K562 (cell line): ENCODE results near the gene TASP1. TPM values are rescaled to one million over a fixed set of nuclear protein-coding genes. Genes with fewer than 3 reads are reported as not detected.
A peak's percentile ranks its signal among the peaks of the same experiment; 100 is the strongest.

ENCODE experiments used
- ATAC-seq: fragments of 200-7000 bp; cut with Tn5 transposase; 3 replicates; pipeline ENCODE4 v1.9.1; 2020; ENCODE audit warnings: moderate library complexity
- BruUV-seq: library from RNA; stranded (reverse); fragments of 400-500 nt; replicated peaks from 2 replicates; lab custom pipeline; 2021; lab: Mats Ljungman, UMichigan
- CTCF ChIA-PET: fragments of 300-600 bp; formaldehyde crosslinking; extraction: SDS; loops from one replicate; lab custom pipeline; 2021; ENCODE audit warnings: low intra/inter-chr PET ratio; lab: Yijun Ruan, JAX
- POLR2A ChIA-PET: fragments of 300-600, 350-650 bp; sonication (Branson Sonifier 250); formaldehyde crosslinking; extraction: SDS; loops from one replicate; lab custom pipeline; 2021; ENCODE audit warnings: antibody characterized with exemption, inconsistent platforms; lab: Yijun Ruan, JAX
- DNase-seq, 4 experiments: peaks; one replicate each; pipeline versions ENCODE4 v3.0.0 to v3.0.0-alpha.2; 2011 to 2018; ENCODE audit warnings: low spot score in 3 of 4, mixed read lengths in 3 of 4; ENCODE audit errors: extremely low read depth in 1 of 4
- FAIRE-seq: peaks from 2 replicates; lab custom pipeline; 2011; peaks lifted over from hg19 to GRCh38; lab: Jason Lieb, UNC
- H2AFZ ChIP-seq: 2 replicates; pipeline ENCODE4 v1.6.0; 2011; ENCODE audit warnings: low read depth, low read length, control low read depth, inconsistent platforms
- H3K27ac ChIP-seq: fragments of 200-600 bp; 3 replicates; pipeline ENCODE4 v1.8.0; 2011; ENCODE audit warnings: low read depth, mild to moderate bottlenecking, control low read depth, inconsistent platforms, low read length, moderate library complexity, mixed read lengths; ENCODE audit errors: extremely low read depth
- H3K27me3 ChIP-seq, 2 experiments: fragments of 300-600 bp in 1 of 2; 2 replicates in 1 of 2; 3 replicates in 1 of 2; pipeline versions ENCODE4 v1.6.0 to v1.8.0; 2011; ENCODE audit warnings: inconsistent platforms in 2 of 2, low read length in 2 of 2, mild to moderate bottlenecking in 1 of 2, mixed read lengths in 1 of 2, moderate library complexity in 1 of 2; ENCODE audit not compliant: control insufficient read depth in 2 of 2, insufficient read depth in 2 of 2
- H3K36me3 ChIP-seq: fragments of 300-600 bp; 3 replicates; pipeline ENCODE4 v1.8.0; 2011; ENCODE audit warnings: mild to moderate bottlenecking, low read length, inconsistent platforms; ENCODE audit not compliant: control insufficient read depth, insufficient read depth
- H3K4me1 ChIP-seq, 2 experiments: fragments of 200-600 bp in 1 of 2; replicated peaks in 1 of 2; 2 replicates in 1 of 2; 3 replicates in 1 of 2; pipeline versions ENCODE4 v1.5.1 to v1.8.0; 2011; ENCODE audit warnings: inconsistent platforms in 2 of 2, low read length in 2 of 2, mild to moderate bottlenecking in 1 of 2, mixed read lengths in 1 of 2, moderate library complexity in 1 of 2; ENCODE audit not compliant: control insufficient read depth in 2 of 2, insufficient read depth in 2 of 2
- H3K4me2 ChIP-seq: 2 replicates; pipeline ENCODE4 v1.6.1; 2011; ENCODE audit warnings: low read length, control low read depth, inconsistent platforms, mixed read lengths; ENCODE audit not compliant: insufficient read depth
- H3K4me3 ChIP-seq: fragments of 200-600 bp; sonication (generic), shearing (Covaris generic); 2 replicates; pipeline ENCODE4 v1.5.1; 2016; ENCODE audit warnings: control low read depth, inconsistent platforms
- H3K79me2 ChIP-seq: fragments of 200-600 bp; 3 replicates; pipeline ENCODE4 v1.8.0; 2011; ENCODE audit warnings: low read length, inconsistent platforms; ENCODE audit not compliant: control insufficient read depth, insufficient read depth
- H3K9ac ChIP-seq, 2 experiments: 2 replicates each; pipeline versions ENCODE4 v1.6.0 to v1.6.1; 2011; ENCODE audit warnings: low read depth in 2 of 2, low read length in 2 of 2, control low read depth in 1 of 2, inconsistent platforms in 1 of 2, mild to moderate bottlenecking in 1 of 2, mixed read lengths in 1 of 2; ENCODE audit not compliant: insufficient read depth in 1 of 2
- H3K9me1 ChIP-seq: one replicate; pipeline ENCODE4 v1.6.0; 2011; ENCODE audit warnings: inconsistent platforms, mild to moderate bottlenecking, low read length, moderate library complexity; ENCODE audit not compliant: control insufficient read depth, insufficient read depth
- H3K9me3 ChIP-seq: replicated peaks from 2 replicates; pipeline ENCODE4 v1.5.1; 2011; ENCODE audit warnings: low read depth, low read length, inconsistent platforms; ENCODE audit not compliant: control insufficient read depth, insufficient read depth
- H4K20me1 ChIP-seq: replicated peaks from 2 replicates; pipeline ENCODE4 v1.6.1; 2011; ENCODE audit warnings: low read length, inconsistent platforms, mixed read lengths; ENCODE audit not compliant: control insufficient read depth, insufficient read depth
- CBFA2T2 ChIP-seq: fragments of 450-650 bp; conservative IDR thresholded peaks from 2 replicates; pipeline ENCODE4 v1.6.1; 2017; ENCODE audit warnings: mild to moderate bottlenecking
- CBFA2T3 ChIP-seq: fragments of 450-650 bp; IDR thresholded peaks from 2 replicates; pipeline ENCODE4 v1.6.1; 2017
- CREM ChIP-seq: IDR thresholded peaks from 2 replicates; pipeline ENCODE4 v1.6.1; 2014; ENCODE audit warnings: antibody characterized with exemption, low read depth
- KDM1A ChIP-seq, 2 experiments: fragments of 450-650 bp; IDR thresholded peaks; 2 replicates each; pipeline ENCODE4 v1.6.1; 2016; ENCODE audit warnings: mild to moderate bottlenecking in 2 of 2
- MAFG ChIP-seq: fragments of 450-650 bp; conservative IDR thresholded peaks from 2 replicates; pipeline ENCODE4 v1.6.1; 2016; ENCODE audit warnings: missing genetic modification characterization, missing compliant biosample characterization
- MEIS2 ChIP-seq: fragments of 450-650 bp; IDR thresholded peaks from 2 replicates; pipeline ENCODE4 v1.6.1; 2014; ENCODE audit warnings: mild to moderate bottlenecking; ENCODE audit not compliant: partially characterized antibody
- NFIC ChIP-seq: fragments of 450-650 bp; IDR thresholded peaks from 2 replicates; pipeline ENCODE4 v1.6.1; 2017; ENCODE audit warnings: mild to moderate bottlenecking, inconsistent platforms
- NONO ChIP-seq, 2 experiments: fragments of 200-400 bp in 1 of 2; fragments of 450-650 bp in 1 of 2; formaldehyde crosslinking in 1 of 2; IDR thresholded peaks; 2 replicates each; pipeline ENCODE4 v1.6.1; 2017; ENCODE audit warnings: low read depth in 2 of 2, mild to moderate bottlenecking in 2 of 2, moderate library complexity in 2 of 2, low read length in 1 of 2
- RBM25 ChIP-seq: fragments of 200-400 bp; formaldehyde crosslinking; IDR thresholded peaks from 2 replicates; pipeline ENCODE4 v1.6.1; 2018; ENCODE audit warnings: low read length, low read depth, moderate library complexity; ENCODE audit not compliant: severe bottlenecking
- SOX6 ChIP-seq: fragments of 450-650 bp; IDR thresholded peaks from 2 replicates; pipeline ENCODE4 v1.6.1; 2014; ENCODE audit warnings: mild to moderate bottlenecking
- THAP12 ChIP-seq: fragments of 250-450 bp; sonication (Bioruptor Pico); IDR thresholded peaks from 2 replicates; pipeline ENCODE4 v1.9.0; 2021; ENCODE audit warnings: mild to moderate bottlenecking, inconsistent platforms
- WGBS: fragments of 100-300 bp; shearing (Covaris generic); methylation state at CpG from one replicate; pipeline ENCODE4 v1.1.6; 2016; ENCODE audit warnings: low coverage, mixed read lengths; ENCODE audit not compliant: insufficient coverage; ENCODE audit errors: missing lambda C conversion rate; 5-methylcytosine and 5-hydroxymethylcytosine counted together
- in situ Hi-C: fragments of 300-500 bp; cut with MboI; formaldehyde crosslinking; loops from 4 replicates; pipeline ENCODE4 v1.15.0; 2018; ENCODE audit warnings: inconsistent platforms, mixed read lengths
- intact Hi-C: fragments of 100-400 bp; cut with micrococcal nuclease; formaldehyde crosslinking; loops from 2 replicates; pipeline ENCODE4 v1.14.2; 2022
- polyA plus RNA-seq, 8 experiments: library from polyadenylated mRNA; depleted of rRNA in 4 of 8; stranded (reverse) in 5 of 8; unstranded in 3 of 8; fragments of >200 nt; fragmentation: Nextera tagmentation in 2 of 8; fragmentation: Illumina TruSeq in 1 of 8; extraction: Ambion mirVana in 2 of 8; extraction: Trizol in 1 of 8; gene quantifications; 2 replicates each; pipeline versions ENCODE4 v1.2.1 to v1.2.3, GENCODE V29; 2011 to 2014; ENCODE audit warnings: inconsistent platforms in 1 of 8, missing spikeins in 1 of 8
- total RNA-seq, 7 experiments: library from RNA; depleted of rRNA in 6 of 7; stranded (reverse); fragments of >200 nt in 6 of 7; fragmentation: Illumina TruSeq in 2 of 7; extraction: Trizol in 2 of 7; gene quantifications; 2 replicates each; pipeline versions ENCODE4 v1.2.1 to v1.2.3, GENCODE V29; 2011 to 2021; ENCODE audit warnings: low replicate concordance in 1 of 7

TASP1 gene
- total and polyA plus RNA-seq, 9 of the 15 experiments (the other 6 are each of a cell fraction or from before 2014, with no cell fraction given) = 3.7 to 10.6 (median 6.4) TPM

GRCh38 chr20:13586133-13586532 is 52.6 kb downstream of the TASP1 start:
- Histone ChIP-seq H3K4me3 (no peak overlapping the region), H3K9me3 (no peaks in the 10 kb centered on the region), H2AFZ (no peak overlapping the region), H3K9me1 (no peaks in the 10 kb centered on the region), H3K36me3 (no peaks in the 10 kb centered on the region), H3K79me2 (no peaks in the 10 kb centered on the region), H3K4me2 (no peak overlapping the region), H4K20me1 (no peaks in the 10 kb centered on the region), H3K27me3 (no peaks in the 10 kb centered on the region), H3K27ac (no peak overlapping the region), H3K4me1 (no peaks in the 10 kb centered on the region), H3K9ac (no peak overlapping the region)
- ATAC-seq (no peak), FAIRE-seq (no peak), DNase-seq (no peak)
- no TSS peak for BruUV-seq
- TF ChIP-seq THAP12 = no peak
- peak; percentile 51 for TF ChIP-seq RBM25
- POLR2A ChIA-PET = no interaction called here
- in situ Hi-C loops (no loop called here), intact Hi-C loops (no loop called here)
- CTCF ChIA-PET = no interaction called here

GRCh38 chr20:13581451-13581850 is 57.3 kb downstream of the TASP1 start:
- no TSS peak for BruUV-seq
- ATAC-seq (no peak), FAIRE-seq (no peak), DNase-seq (peak in 1 of 4 experiments; percentile 3)
- H2AFZ ChIP-seq = no peak overlapping the region
- intact Hi-C loops (no loop called here), in situ Hi-C loops (no loop called here)
- no peak overlapping the region for H3K27ac ChIP-seq
- H3K27me3 ChIP-seq = no peaks in the 10 kb centered on the region
- no peaks in the 10 kb centered on the region for H3K9me3 ChIP-seq
- TF ChIP-seq NONO (IDR thresholded peaks at IDR 0.05; ENCODE audit: low read depth in 2 of 2, low read length in 1 of 2) (no peak), CREM (0 out of 2 replicates have a peak, but pooled peaks have one; percentile 13), CBFA2T3 (peak; percentile 57; the same call in 1 of the 2 replicates), MEIS2 (peak; percentile 6), CBFA2T2 (0 out of 2 replicates have a peak, but pooled peaks have one; percentile 22), KDM1A (IDR thresholded peaks at IDR 0.05) (0 out of 4 replicates have a peak, but pooled peaks of 1 of the 2 experiments have one; percentile 12), SOX6 (peak; percentile 39; the same call in 1 of the 2 replicates), NFIC (0 out of 2 replicates have a peak, but pooled peaks have one; percentile 26), MAFG (tag) (no peak)
- no peaks in the 10 kb centered on the region for H3K79me2 ChIP-seq
- no peaks in the 10 kb centered on the region for H3K9me1 ChIP-seq
- H4K20me1 ChIP-seq = no peaks in the 10 kb centered on the region
- no peak overlapping the region for H3K4me3 ChIP-seq
- no peaks in the 10 kb centered on the region for H3K4me1 ChIP-seq
- H3K4me2 ChIP-seq = no peak overlapping the region
- H3K36me3 ChIP-seq = no peaks in the 10 kb centered on the region
- ChIA-PET POLR2A (no interaction called here), CTCF (no interaction called here)
- no peak overlapping the region for H3K9ac ChIP-seq
- 36% methylated on average over 3 of the region's 3 CpGs for WGBS
